ENCODE measurements around the gene IKZF1.

IKZF1 gene

DNA sequence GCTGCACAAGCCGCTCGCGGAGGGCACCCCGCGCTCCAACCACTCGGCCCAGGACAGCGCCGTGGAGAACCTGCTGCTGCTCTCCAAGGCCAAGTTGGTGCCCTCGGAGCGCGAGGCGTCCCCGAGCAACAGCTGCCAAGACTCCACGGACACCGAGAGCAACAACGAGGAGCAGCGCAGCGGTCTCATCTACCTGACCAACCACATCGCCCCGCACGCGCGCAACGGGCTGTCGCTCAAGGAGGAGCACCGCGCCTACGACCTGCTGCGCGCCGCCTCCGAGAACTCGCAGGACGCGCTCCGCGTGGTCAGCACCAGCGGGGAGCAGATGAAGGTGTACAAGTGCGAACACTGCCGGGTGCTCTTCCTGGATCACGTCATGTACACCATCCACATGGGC lies 95.6 kb downstream of the IKZF1 start:
- TF ChIP-seq, protein P1, sequence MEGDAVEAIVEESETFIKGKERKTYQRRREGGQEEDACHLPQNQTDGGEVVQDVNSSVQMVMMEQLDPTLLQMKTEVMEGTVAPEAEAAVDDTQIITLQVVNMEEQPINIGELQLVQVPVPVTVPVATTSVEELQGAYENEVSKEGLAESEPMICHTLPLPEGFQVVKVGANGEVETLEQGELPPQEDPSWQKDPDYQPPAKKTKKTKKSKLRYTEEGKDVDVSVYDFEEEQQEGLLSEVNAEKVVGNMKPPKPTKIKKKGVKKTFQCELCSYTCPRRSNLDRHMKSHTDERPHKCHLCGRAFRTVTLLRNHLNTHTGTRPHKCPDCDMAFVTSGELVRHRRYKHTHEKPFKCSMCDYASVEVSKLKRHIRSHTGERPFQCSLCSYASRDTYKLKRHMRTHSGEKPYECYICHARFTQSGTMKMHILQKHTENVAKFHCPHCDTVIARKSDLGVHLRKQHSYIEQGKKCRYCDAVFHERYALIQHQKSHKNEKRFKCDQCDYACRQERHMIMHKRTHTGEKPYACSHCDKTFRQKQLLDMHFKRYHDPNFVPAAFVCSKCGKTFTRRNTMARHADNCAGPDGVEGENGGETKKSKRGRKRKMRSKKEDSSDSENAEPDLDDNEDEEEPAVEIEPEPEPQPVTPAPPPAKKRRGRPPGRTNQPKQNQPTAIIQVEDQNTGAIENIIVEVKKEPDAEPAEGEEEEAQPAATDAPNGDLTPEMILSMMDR (IDR thresholded peaks at IDR 0.05; ENCODE audit: insufficient read depth, missing control alignments), result no peak
- no peak for FAIRE-seq
- DNase-seq (ENCODE audit: insufficient read length, low spot score), result no peak

DNA sequence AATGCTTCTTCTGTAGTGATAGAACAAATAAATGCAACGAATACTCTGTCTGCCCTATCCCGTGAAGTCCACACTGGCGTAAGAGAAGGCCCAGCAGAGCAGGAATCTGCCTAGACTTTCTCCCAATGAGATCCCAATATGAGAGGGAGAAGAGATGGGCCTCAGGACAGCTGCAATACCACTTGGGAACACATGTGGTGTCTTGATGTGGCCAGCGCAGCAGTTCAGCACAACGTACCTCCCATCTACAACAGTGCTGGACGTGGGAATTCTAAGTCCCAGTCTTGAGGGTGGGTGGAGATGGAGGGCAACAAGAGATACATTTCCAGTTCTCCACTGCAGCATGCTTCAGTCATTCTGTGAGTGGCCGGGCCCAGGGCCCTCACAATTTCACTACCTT lies 99.9 kb downstream of the IKZF1 start:
- TF ChIP-seq, protein P1 (IDR thresholded peaks at IDR 0.05; ENCODE audit: insufficient read depth, missing control alignments), result no peak
- no peak for DNase-seq (ENCODE audit: insufficient read length, low spot score)
- FAIRE-seq, result no peak

DNA sequence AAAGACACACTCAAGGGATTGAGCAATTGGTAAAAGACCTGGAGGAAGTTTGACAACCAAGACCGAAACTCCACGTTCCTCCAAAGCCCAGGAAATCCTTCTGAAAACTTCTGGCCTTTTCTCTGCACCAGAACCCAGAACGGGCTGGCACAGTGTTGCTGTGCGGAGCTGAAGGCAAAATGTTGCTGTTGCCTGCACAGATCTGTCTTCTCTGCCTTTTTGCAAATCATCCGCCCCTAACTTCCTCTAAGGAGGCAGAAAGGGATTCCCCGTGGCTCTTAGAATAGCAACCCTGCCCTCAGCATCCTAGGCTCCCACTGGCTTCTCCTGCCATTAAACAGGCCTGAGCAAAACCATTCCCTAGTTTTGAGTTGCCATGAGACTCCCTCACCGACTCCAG lies 100.7 kb downstream of the IKZF1 start:
- TF ChIP-seq, protein P1 (IDR thresholded peaks at IDR 0.05; ENCODE audit: insufficient read depth, missing control alignments), result no peak
- FAIRE-seq (no peak), DNase-seq (ENCODE audit: insufficient read length, low spot score) (no peak)

DNA sequence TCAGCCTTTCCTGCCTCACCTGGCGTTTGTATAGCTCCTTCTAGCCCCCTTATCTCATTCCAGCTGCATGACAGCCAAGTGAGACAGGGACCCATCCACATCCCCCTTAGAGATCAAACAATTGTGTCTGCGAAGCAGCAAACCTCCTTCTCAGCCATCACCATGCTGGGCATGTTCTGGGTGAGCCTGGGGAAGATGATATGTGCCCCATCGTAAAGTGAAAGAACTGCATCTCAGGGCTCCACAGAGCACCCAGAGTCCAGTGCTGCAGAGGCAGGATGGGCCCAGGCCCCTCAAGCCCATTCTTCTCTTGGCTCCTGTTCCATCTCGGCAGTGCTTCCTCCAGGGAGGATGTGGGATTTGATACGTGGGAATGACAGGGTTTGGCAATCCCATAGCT lies 102.4 kb downstream of the IKZF1 start:
- DNase-seq (ENCODE audit: insufficient read length, low spot score), result no peak
- TF ChIP-seq, protein P1 (IDR thresholded peaks at IDR 0.05; ENCODE audit: insufficient read depth, missing control alignments), result no peak
- FAIRE-seq, result no peak

DNA sequence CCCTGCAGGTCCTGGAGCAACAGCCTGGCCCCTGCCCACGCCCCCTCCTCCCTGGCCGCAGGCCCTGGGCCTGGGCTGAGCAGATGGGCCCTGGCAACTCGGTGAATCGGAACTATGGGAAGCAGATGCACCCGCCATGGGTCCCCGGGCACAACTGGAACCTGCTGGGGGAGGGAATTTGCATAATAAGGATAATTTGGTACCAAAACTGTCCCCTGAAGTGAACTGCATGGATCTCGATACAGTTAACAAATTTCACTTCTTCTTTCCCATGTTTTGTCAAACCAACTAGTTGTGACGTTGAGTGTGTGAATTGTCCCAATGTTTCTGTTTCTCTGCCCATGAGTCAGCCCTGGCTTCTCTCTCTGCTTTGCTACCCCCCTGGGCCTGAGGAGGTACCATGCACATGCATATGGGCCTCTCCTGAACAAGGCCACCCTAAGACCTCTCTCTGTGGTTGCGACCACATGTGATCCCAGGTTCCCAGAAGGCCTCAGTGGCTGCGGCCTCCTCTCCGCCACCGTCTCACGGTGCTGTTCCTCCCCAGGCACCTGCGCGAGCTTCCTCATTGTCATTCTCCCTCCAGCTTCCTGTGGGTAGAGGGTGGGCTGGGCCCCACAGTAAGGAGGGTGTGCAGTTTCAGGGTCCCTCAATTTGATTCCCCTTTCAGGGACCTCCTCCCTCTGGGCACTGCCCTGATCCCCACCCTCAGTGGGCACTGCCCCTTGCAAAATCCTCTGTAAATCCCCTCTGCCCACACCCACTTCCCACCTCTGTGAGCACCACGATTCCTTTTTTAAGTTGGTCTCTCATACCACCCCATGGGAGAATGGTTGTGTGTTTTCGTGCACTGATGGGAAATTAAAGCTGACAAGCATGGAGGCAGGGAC lies 105.6 kb downstream of the IKZF1 start:
- TF ChIP-seq, protein P1 (IDR thresholded peaks at IDR 0.05; ENCODE audit: insufficient read depth, missing control alignments), result no peak
- DNase-seq (ENCODE audit: insufficient read length, low spot score) (no peak), FAIRE-seq (no peak)

DNA sequence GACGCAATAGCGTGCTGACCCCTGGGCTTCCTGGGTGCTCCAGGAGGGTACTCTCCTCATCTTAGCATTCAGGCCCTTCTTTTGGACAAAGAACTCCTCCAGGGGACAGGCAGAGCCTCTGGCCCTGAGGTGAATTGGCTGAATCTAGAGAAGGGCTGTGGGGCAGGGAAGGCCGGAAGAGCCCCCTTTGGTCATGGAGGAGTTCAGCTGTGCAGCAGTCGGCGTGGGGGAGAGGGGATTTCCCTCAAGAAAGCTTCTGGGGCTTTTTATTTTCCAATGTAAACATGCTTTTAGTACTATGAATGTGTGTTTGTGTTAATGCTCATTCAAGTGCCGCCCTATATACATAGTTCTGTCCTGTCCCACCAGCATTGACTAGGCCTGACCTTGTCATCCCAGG lies 106.8 kb downstream of the IKZF1 start:
- no peak for FAIRE-seq
- TF ChIP-seq, protein P1 (IDR thresholded peaks at IDR 0.05; ENCODE audit: insufficient read depth, missing control alignments), result no peak

DNA sequence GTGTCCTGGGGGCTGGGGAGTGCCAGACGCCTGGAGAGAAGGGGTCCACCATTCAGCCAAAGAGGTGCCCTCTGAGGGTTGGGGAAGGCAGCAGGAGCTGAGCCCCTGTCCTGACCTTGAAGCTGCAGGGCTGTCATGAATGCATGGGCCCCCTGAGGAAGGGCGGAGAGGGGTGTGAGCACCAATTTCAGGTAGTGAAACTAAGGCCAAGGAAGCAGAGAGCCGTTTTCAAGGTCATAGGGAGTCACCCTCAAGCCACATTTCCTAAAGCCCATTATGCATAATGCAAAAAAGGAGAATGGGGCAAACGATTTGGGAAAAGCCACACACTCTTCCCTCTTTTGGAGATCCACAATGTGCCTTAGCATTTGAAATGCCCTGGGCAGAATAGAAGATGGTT lies 108.5 kb downstream of the IKZF1 start:
- FAIRE-seq, result no peak
- TF ChIP-seq, protein P1 (IDR thresholded peaks at IDR 0.05; ENCODE audit: insufficient read depth, missing control alignments), result no peak
- no peak for DNase-seq (ENCODE audit: insufficient read length, low spot score)

More for the DNA sequence above, 106.8 kb downstream of the IKZF1 start:
- no peak for DNase-seq (ENCODE audit: insufficient read length, low spot score)

Data from D721Med (cell line).